AG04450 (cell line): Measurements from ENCODE around the gene APH1B. TPM values are rescaled to one million over a fixed set of nuclear protein-coding genes. Genes with fewer than 3 reads are reported as not detected.

ENCODE experiments used
- CTCF ChIA-PET: fragments of 300-600, 350-600 bp; formaldehyde crosslinking; extraction: SDS; loops from one replicate; lab custom pipeline; 2022; ENCODE audit warnings: antibody characterized with exemption, inconsistent platforms; lab: Charles Lee
- POLR2A ChIA-PET: fragments of 350-600 bp; formaldehyde crosslinking; extraction: SDS; loops from one replicate; lab custom pipeline; 2021; ENCODE audit warnings: antibody characterized with exemption, inconsistent platforms; lab: Yijun Ruan, JAX
- DNase-seq: peaks from one replicate; pipeline ENCODE4 v3.0.0-alpha.2; 2011; ENCODE audit warnings: low read depth, low spot score
- H3K27ac ChIP-seq: one replicate; pipeline ENCODE4 v1.5.1; 2012; ENCODE audit warnings: low read depth, low read length, control low read depth
- H3K27me3 ChIP-seq: one replicate; pipeline ENCODE4 v1.6.0; 2012; ENCODE audit warnings: low read length; ENCODE audit not compliant: control insufficient read depth, insufficient read depth
- H3K4me3 ChIP-seq: 2 replicates; pipeline ENCODE4 v1.5.1; 2011; ENCODE audit warnings: mild to moderate bottlenecking, low read depth, low read length, control low read depth
- H3K9me3 ChIP-seq: 2 replicates; pipeline ENCODE4 v1.5.1; 2012; ENCODE audit warnings: low read length; ENCODE audit not compliant: control insufficient read depth, insufficient read depth
- polyA minus RNA-seq: library from RNA; depleted of rRNA, polyadenylated mRNA; stranded (reverse); fragments of >200 nt; gene quantifications from 2 replicates; pipeline ENCODE4 v1.2.3, GENCODE V29; 2011; rRNA and poly(A)+ RNA removed
- polyA plus RNA-seq: library from polyadenylated mRNA; depleted of rRNA; stranded (reverse); fragments of >200 nt; gene quantifications from 2 replicates; pipeline ENCODE4 v1.2.3, GENCODE V29; 2011; rRNA removed
- TF ChIP-seq, protein P1 (sequence below): IDR thresholded peaks from 2 replicates; pipeline ENCODE4 v1.5.1; 2011; ENCODE audit warnings: low read depth, low read length, control low read depth, inconsistent platforms

Gene APH1B
- polyA plus RNA-seq = 13.6 and 17.9 TPM in 2 replicates
- 14.3 and 14.5 TPM in 2 replicates for polyA minus RNA-seq

DNA sequence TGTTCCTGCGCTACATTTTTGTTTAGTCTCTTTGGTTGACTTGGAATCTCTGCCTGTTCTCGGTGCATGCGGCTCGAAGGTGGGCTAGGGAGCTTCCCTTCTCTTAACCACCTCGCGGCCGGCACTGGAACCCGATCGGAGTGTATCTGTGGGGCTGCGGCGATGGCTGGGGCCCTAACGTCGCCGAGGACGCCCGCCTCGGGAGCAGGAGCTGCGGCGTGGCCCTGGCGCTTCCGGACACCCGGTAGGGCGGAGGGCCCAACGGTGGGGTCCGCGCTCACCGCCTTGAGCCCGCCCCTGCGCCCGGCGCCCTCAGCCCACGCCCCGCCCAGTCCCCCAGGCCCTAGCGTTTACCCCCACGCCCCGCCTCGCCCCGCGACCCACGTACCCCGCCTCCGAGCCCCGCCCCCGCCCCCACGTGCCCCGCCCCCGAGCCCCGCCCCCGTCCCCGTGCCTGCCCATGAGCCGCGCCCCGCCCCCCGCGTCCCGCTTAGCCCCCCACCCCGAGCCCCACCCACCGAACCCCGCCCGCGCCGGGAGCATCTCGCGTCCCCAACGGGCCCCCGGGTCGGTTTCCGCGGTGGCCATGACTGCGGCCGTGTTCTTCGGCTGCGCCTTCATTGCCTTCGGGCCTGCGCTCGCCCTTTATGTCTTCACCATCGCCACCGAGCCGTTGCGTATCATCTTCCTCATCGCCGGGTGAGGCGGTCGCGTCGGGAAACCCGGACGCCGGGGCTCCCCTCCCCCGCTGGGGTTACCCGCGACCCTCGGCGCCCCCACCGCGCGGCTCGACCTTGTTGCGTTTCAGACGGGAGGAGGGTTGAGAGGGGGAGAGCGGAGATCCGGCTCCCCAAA is at the start of gene APH1B:
TSS of gene APH1B (plus strand) at position 568 of the 855 bp plus-strand sequence. CDS start at position 587, 19 bp downstream.
- ChIA-PET POLR2A (interaction anchor here (0.7 to 2.0 kb wide), 8 partner anchors 56 to 335 kb away, joined by 3 to 11 read pairs (median 4); partner anchors contain the start of genes RAB8B and RPS27L), CTCF (interaction anchor here (0.7 kb wide), 1 partner anchor 525 kb away, joined by 3 read pairs; no protein-coding TSS in a partner anchor)
- peak within 1 kb of the TSS; percentile 75 for H3K4me3 ChIP-seq
- TF ChIP-seq, protein P1, sequence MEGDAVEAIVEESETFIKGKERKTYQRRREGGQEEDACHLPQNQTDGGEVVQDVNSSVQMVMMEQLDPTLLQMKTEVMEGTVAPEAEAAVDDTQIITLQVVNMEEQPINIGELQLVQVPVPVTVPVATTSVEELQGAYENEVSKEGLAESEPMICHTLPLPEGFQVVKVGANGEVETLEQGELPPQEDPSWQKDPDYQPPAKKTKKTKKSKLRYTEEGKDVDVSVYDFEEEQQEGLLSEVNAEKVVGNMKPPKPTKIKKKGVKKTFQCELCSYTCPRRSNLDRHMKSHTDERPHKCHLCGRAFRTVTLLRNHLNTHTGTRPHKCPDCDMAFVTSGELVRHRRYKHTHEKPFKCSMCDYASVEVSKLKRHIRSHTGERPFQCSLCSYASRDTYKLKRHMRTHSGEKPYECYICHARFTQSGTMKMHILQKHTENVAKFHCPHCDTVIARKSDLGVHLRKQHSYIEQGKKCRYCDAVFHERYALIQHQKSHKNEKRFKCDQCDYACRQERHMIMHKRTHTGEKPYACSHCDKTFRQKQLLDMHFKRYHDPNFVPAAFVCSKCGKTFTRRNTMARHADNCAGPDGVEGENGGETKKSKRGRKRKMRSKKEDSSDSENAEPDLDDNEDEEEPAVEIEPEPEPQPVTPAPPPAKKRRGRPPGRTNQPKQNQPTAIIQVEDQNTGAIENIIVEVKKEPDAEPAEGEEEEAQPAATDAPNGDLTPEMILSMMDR = peak; percentile 12; the same call in 1 of the 2 replicates
- peak within 1 kb of the TSS; percentile 52 for H3K27ac ChIP-seq
- H3K9me3 ChIP-seq = no peaks in the 10 kb centered on the region; the same call in 1 of the 2 replicates
- no peak for DNase-seq
- H3K27me3 ChIP-seq = no peaks in the 10 kb centered on the region

GRCh38 chr15:63227689-63228088 is 49.7 kb upstream of the APH1B start:
- Histone ChIP-seq H3K27ac (no peak overlapping the region), H3K27me3 (no peaks in the 10 kb centered on the region), H3K4me3 (no peak overlapping the region), H3K9me3 (no peaks in the 10 kb centered on the region)
- POLR2A ChIA-PET = no interaction called here
- TF ChIP-seq, protein P1 = no peak
- DNase-seq = no peak
- CTCF ChIA-PET = no interaction called here

- ChIA-PET POLR2A (interaction anchor here (2.2 kb wide), 1 partner anchor 74 kb away, joined by 11 read pairs; the partner anchor contains the start of gene RPS27L), CTCF (interaction anchor here (1.0 kb wide), 1 partner anchor 12 kb away, joined by 3 read pairs; no protein-coding TSS in a partner anchor)
- no peak for DNase-seq
- Histone ChIP-seq H3K9me3 (no peaks in the 10 kb centered on the region), H3K4me3 (no peak overlapping the region), H3K27ac (no peak overlapping the region), H3K27me3 (no peaks in the 10 kb centered on the region)
- TF ChIP-seq, protein P1 = no peak
Observed at GRCh38 chr15:63231206-63231605, 46.2 kb upstream of the APH1B start.

- no peaks in the 10 kb centered on the region for H3K9me3 ChIP-seq
- ChIA-PET CTCF (interaction anchor here (1.0 kb wide), 1 partner anchor 12 kb away, joined by 3 read pairs; no protein-coding TSS in a partner anchor), POLR2A (interaction anchor here (2.2 kb wide), 1 partner anchor 74 kb away, joined by 11 read pairs; the partner anchor contains the start of gene RPS27L)
- DNase-seq = no peak
- H3K27me3 ChIP-seq = no peaks in the 10 kb centered on the region
- H3K27ac ChIP-seq = no peak overlapping the region
- TF ChIP-seq, protein P1 = no peak
- H3K4me3 ChIP-seq = no peak overlapping the region
Observed at GRCh38 chr15:63231706-63232105, 45.7 kb upstream of the APH1B start.
